ENCODE results near the gene PHF13. TPM values are rescaled to one million over a fixed set of nuclear protein-coding genes. Genes with fewer than 3 reads are reported as not detected.
"Not testable (repeated sequence)": the region's sequence is repeated elsewhere in the genome, so short reads cannot be mapped to it uniquely, and the experiment has no call there.

The PHF13 gene
- total and polyA plus RNA-seq, 8 donors: 11.1 to 24.8 (median 19.8) TPM

DNA sequence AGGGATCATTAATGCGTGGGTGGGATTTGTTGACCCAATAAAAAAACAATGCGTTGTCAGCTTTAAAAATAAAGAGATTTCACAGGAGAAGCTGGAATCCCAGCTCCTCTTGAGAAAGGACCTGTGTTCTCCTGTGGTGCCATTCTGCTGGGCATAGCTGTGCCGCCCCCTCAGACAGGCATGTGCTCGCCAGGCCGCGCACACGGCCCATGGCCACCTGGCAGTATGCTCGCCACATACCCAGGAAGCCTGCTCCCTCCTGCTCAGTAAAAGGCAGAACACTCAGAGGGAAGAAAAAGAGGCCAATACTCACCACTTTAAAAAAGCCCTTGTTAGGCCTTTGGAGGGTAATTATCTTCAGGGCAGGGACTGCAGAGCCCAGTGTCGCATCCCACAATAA lies 24.2 kb downstream of the PHF13 start:
- Histone ChIP-seq H3K27ac (no peak overlapping the region), H3K4me3 (no peak overlapping the region), H3K9me3 (no peaks in the 10 kb centered on the region), H3K27me3 (no peaks in the 10 kb centered on the region), H3K4me1 (no peaks in the 10 kb centered on the region), H3K36me3 (peaks cover 3 to 97% of the 10 kb centered on the region in 2 donors)
- intact Hi-C loops (cut with DNase I): loop anchor here in 1 of 2 donors (10.0 kb wide), 1 partner anchor 153 kb away; no protein-coding TSS in a partner anchor
- TF ChIP-seq, protein P1, sequence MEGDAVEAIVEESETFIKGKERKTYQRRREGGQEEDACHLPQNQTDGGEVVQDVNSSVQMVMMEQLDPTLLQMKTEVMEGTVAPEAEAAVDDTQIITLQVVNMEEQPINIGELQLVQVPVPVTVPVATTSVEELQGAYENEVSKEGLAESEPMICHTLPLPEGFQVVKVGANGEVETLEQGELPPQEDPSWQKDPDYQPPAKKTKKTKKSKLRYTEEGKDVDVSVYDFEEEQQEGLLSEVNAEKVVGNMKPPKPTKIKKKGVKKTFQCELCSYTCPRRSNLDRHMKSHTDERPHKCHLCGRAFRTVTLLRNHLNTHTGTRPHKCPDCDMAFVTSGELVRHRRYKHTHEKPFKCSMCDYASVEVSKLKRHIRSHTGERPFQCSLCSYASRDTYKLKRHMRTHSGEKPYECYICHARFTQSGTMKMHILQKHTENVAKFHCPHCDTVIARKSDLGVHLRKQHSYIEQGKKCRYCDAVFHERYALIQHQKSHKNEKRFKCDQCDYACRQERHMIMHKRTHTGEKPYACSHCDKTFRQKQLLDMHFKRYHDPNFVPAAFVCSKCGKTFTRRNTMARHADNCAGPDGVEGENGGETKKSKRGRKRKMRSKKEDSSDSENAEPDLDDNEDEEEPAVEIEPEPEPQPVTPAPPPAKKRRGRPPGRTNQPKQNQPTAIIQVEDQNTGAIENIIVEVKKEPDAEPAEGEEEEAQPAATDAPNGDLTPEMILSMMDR (IDR thresholded peaks at IDR 0.05): no peak
- DNase-seq (no peak), ATAC-seq (no peak)

DNA sequence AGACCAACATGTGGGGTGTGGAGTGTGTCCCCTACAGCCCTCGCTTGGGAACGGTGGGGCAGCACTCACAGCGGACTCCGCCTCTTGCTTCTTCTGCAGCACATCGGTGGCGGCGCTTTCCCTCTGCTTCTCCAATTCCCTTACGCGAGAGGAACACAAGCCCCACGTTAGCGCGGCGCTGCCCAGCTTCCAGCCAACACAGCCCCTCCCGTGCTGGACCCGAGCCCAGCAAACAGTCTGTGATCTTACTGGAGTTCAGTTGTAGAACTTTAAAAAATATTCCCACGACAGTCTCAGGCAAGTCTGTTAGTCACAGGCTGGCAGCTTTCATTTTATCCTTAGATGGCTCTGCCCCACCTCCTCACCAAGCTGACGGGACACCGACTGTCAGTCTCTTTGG lies 24.7 kb downstream of the PHF13 start:
- intact Hi-C loops (cut with DNase I): loop anchor here in 1 of 2 donors (10.0 kb wide), 1 partner anchor 153 kb away; no protein-coding TSS in a partner anchor
- Histone ChIP-seq H3K9me3 (no peaks in the 10 kb centered on the region), H3K36me3 (peaks cover 3 to 94% of the 10 kb centered on the region in 2 donors), H3K4me3 (no peak overlapping the region), H3K27ac (peak overlapping the region in 1 of 2 donors; percentile 26), H3K4me1 (no peaks in the 10 kb centered on the region), H3K27me3 (no peaks in the 10 kb centered on the region)
- DNase-seq (peak; percentile 24 to 80 (median 65)), ATAC-seq (peak; percentile 12)
- TF ChIP-seq, protein P1 (IDR thresholded peaks at IDR 0.05): no peak

DNA sequence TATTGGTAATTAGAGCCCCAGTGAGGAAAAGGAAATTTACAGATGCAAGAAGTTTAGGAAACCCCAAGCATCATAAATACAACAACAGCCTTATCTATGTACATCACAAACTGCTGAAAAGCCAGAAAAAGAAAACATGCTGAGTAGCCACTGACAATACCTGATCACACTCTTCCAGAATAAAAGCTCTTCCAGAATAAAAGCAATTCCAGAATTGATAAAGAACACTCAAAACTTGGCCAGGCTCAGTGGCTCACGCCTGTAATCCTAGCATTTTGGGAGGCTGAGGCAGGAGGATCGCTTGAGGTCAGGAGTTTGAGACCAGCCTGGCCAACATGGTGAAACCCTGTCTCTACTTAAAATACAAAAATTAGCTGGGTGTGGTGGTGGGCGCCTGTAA lies 27.3 kb downstream of the PHF13 start:
- H3K36me3 ChIP-seq: peaks cover 0 to 94% of the 10 kb centered on the region in 2 donors
- H3K27ac ChIP-seq; DNase-seq; H3K4me3 ChIP-seq; H3K27me3 ChIP-seq; H3K9me3 ChIP-seq; ATAC-seq; H3K4me1 ChIP-seq; intact Hi-C loops (cut with DNase I): not testable (repeated sequence)

DNA sequence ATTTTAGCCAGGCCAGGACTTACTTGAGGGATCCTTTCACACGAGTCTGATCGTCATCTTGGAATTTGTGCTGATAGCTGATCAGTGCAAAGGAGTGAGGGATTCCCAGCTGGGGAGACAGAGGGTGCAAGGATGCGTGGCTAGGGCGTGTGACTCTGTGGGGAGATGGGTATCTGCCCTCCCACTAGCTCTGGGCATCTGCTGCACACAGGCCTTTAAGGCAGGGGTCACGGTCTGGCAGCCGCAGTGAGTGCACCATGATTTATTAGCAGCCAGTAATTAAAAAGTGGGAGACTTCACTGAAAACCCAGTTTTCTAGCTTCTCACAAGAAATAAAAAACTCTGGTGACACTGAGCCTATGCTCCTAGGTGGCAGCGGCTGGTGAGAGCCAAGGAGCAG lies 31.5 kb downstream of the PHF13 start:
- Histone ChIP-seq H3K9me3 (no peaks in the 10 kb centered on the region), H3K4me3 (no peak overlapping the region), H3K27me3 (no peaks in the 10 kb centered on the region), H3K4me1 (no peaks in the 10 kb centered on the region), H3K36me3 (peaks cover 0 to 65% of the 10 kb centered on the region in 2 donors), H3K27ac (no peak overlapping the region)
- ATAC-seq: no peak
- intact Hi-C loops (cut with DNase I): no loop called here
- DNase-seq: no peak
- TF ChIP-seq, protein P1 (IDR thresholded peaks at IDR 0.05): no peak

DNA sequence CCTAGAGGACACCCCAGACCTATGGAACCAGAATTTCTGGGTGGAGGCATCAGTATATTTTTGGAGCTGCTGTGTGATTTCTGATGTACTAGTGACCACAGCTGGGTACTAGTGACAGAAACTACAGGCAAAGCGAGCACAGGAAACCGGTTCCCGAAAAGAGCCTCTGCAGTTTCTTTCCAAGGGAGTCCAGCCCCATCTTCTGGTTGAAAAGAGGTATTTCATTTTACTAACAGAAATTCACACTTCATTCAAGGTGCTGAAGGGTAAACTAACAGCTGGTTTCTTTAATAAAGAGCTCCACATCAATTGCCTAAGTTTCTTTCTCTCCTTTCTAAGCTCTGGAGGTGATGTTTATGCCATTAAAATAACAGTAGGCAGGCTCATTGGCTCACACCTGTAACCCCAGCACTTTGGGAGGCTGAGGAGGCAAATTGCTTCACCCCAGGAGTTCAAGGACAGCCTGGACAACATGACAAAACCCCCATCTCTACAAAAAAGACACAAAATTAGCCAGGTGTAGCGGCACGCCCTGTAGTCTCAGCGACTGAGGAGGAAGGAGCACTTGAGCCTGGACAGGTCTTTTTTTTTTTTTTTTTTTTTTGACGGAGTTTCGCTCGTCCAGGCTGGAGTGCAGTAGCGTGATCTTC lies 33.1 kb downstream of the PHF13 start:
- peak in 2 of 4 donors; percentile 31 to 62 for DNase-seq

More for the DNA sequence above, 33.1 kb downstream of the PHF13 start:
- Histone ChIP-seq H3K4me3 (no peak overlapping the region), H3K27ac (no peak overlapping the region), H3K9me3 (no peaks in the 10 kb centered on the region), H3K36me3 (peaks cover 0 to 66% of the 10 kb centered on the region in 2 donors), H3K27me3 (no peaks in the 10 kb centered on the region), H3K4me1 (no peaks in the 10 kb centered on the region)
- TF ChIP-seq, protein P1 (IDR thresholded peaks at IDR 0.05): peak; percentile 36 to 49
- intact Hi-C loops (cut with DNase I): no loop called here
- ATAC-seq: peak; percentile 83
